ENCODE measurements around the gene OR52W1. TPM values are rescaled to one million over a fixed set of nuclear protein-coding genes. Genes with fewer than 3 reads are reported as not detected.

Gene OR52W1
- total RNA-seq, 2 donors from 2014 or later: not detected

GRCh38 chr11:6200975-6201374 lies 2.0 kb downstream of the OR52W1 start:
- H3K27ac ChIP-seq: no peak overlapping the region
- no peaks in the 10 kb centered on the region for H3K27me3 ChIP-seq (replicated peaks; ENCODE audit: insufficient read depth)
- no peak for DNase-seq (ENCODE audit: low spot score)
- no peaks in the 10 kb centered on the region for H3K36me3 ChIP-seq
- ATAC-seq (ENCODE audit: insufficient number of reproducible peaks, low FRiP score, low read depth): no peak
- H3K4me1 ChIP-seq (ENCODE audit: control insufficient read depth in 1 of 2, low read depth in 2 of 2): no peaks in the 10 kb centered on the region
- H3K9me3 ChIP-seq: no peaks in the 10 kb centered on the region
- TF ChIP-seq, protein P1, sequence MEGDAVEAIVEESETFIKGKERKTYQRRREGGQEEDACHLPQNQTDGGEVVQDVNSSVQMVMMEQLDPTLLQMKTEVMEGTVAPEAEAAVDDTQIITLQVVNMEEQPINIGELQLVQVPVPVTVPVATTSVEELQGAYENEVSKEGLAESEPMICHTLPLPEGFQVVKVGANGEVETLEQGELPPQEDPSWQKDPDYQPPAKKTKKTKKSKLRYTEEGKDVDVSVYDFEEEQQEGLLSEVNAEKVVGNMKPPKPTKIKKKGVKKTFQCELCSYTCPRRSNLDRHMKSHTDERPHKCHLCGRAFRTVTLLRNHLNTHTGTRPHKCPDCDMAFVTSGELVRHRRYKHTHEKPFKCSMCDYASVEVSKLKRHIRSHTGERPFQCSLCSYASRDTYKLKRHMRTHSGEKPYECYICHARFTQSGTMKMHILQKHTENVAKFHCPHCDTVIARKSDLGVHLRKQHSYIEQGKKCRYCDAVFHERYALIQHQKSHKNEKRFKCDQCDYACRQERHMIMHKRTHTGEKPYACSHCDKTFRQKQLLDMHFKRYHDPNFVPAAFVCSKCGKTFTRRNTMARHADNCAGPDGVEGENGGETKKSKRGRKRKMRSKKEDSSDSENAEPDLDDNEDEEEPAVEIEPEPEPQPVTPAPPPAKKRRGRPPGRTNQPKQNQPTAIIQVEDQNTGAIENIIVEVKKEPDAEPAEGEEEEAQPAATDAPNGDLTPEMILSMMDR (IDR thresholded peaks at IDR 0.05): no peak
- H3K4me3 ChIP-seq: no peak overlapping the region

DNA sequence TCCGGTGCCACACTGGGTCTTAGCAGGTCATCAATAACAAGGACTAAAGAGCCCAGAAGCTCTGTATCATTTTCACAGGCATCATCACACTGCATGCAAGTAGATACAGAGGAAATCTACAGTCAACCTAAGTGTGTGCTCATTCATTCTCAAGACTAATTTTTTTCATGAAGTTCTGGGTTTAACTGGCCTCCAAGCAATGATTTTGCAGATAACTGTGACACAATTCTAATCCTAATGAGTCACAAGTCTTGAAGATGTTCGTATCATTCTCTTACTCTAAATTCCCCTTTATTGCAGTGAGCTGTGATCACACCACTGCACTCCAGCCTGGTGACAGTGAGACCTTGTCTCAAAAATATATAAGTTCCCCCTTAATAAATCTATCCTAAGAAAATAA lies 2.5 kb downstream of the OR52W1 start:
- no peak overlapping the region for H3K27ac ChIP-seq
- TF ChIP-seq, protein P1 (IDR thresholded peaks at IDR 0.05): no peak
- DNase-seq (ENCODE audit: low spot score) (no peak), ATAC-seq (ENCODE audit: insufficient number of reproducible peaks, low FRiP score, low read depth) (no peak)
- H3K36me3 ChIP-seq: no peaks in the 10 kb centered on the region
- no peaks in the 10 kb centered on the region for H3K4me1 ChIP-seq (ENCODE audit: control insufficient read depth in 1 of 2, low read depth in 2 of 2)
- no peak overlapping the region for H3K4me3 ChIP-seq
- no peaks in the 10 kb centered on the region for H3K9me3 ChIP-seq
- no peaks in the 10 kb centered on the region for H3K27me3 ChIP-seq (replicated peaks; ENCODE audit: insufficient read depth)

DNA sequence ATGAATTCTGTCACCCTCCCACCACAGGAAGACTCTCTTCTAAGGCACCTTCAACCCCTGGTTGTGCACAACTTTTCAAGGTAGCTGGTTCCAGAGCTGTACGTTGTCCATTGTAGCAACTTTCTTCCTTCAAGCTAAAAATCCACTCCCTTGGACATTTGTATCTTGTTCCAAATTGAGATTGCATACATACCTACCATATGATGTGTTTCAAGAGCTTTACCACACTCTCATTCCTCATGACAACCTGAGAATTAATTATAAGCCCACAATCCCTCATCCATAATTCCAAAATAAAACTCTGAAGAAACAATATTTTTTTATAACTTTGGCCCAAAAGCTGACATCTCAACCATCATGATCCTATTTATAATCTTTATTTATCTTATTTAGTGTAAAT lies 3.0 kb downstream of the OR52W1 start:
- ATAC-seq (ENCODE audit: insufficient number of reproducible peaks, low FRiP score, low read depth) (no peak), DNase-seq (ENCODE audit: low spot score) (no peak)
- Histone ChIP-seq H3K4me1 (ENCODE audit: control insufficient read depth in 1 of 2, low read depth in 2 of 2) (no peaks in the 10 kb centered on the region), H3K36me3 (no peaks in the 10 kb centered on the region), H3K27me3 (replicated peaks; ENCODE audit: insufficient read depth) (no peaks in the 10 kb centered on the region), H3K9me3 (no peaks in the 10 kb centered on the region), H3K4me3 (no peak overlapping the region), H3K27ac (no peak overlapping the region)
- TF ChIP-seq, protein P1 (IDR thresholded peaks at IDR 0.05): no peak

DNA sequence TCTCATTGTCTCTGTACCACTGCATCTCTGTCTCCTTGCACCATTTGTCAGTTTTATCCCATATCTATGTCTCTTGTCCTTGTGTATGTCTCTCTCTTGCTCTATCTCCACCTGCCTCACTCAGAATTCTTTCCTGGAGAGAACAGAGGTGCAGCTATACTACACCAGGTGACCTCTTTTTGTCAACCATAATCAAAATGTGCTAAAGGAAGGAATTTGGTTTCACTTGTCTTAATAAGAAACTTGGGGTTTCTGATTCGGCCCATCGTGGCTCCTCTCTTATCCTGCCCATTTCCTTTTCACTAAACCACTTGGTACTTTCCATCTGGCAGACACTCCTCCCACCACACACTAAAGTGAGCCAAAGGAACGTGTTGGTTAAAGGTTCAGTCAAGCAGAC lies 4.3 kb downstream of the OR52W1 start:
- Histone ChIP-seq H3K4me3 (no peak overlapping the region), H3K4me1 (ENCODE audit: control insufficient read depth in 1 of 2, low read depth in 2 of 2) (no peaks in the 10 kb centered on the region), H3K27ac (no peak overlapping the region), H3K9me3 (no peaks in the 10 kb centered on the region), H3K27me3 (replicated peaks; ENCODE audit: insufficient read depth) (no peaks in the 10 kb centered on the region), H3K36me3 (peaks cover under 1% of the 10 kb centered on the region)
- DNase-seq (ENCODE audit: low spot score) (no peak), ATAC-seq (ENCODE audit: insufficient number of reproducible peaks, low FRiP score, low read depth) (no peak)
- TF ChIP-seq, protein P1 (IDR thresholded peaks at IDR 0.05): no peak

GRCh38 chr11:6204706-6205105 lies 5.7 kb downstream of the OR52W1 start:
- Histone ChIP-seq H3K9me3 (no peaks in the 10 kb centered on the region), H3K36me3 (peaks cover 5% of the 10 kb centered on the region), H3K4me3 (no peak overlapping the region), H3K4me1 (ENCODE audit: control insufficient read depth in 1 of 2, low read depth in 2 of 2) (no peaks in the 10 kb centered on the region), H3K27ac (no peak overlapping the region), H3K27me3 (replicated peaks; ENCODE audit: insufficient read depth) (no peaks in the 10 kb centered on the region)
- TF ChIP-seq, protein P1 (IDR thresholded peaks at IDR 0.05): no peak
- DNase-seq (ENCODE audit: low spot score) (no peak), ATAC-seq (ENCODE audit: insufficient number of reproducible peaks, low FRiP score, low read depth) (no peak)
